GM23338 (cell line): Measurements from ENCODE around the gene CCDC9B. TPM values are rescaled to one million over a fixed set of nuclear protein-coding genes. Genes with fewer than 3 reads are reported as not detected.
A peak's percentile ranks its signal among the peaks of the same experiment; 100 is the strongest.

Source experiments
- ATAC-seq: fragments of 200-7000 bp; cut with Tn5 transposase; 3 replicates; pipeline ENCODE4 v1.9.1; 2020
- DNase-seq: peaks from one replicate; pipeline ENCODE4 v3.0.0-alpha.2; 2015; ENCODE audit warnings: low spot score
- H2AFZ ChIP-seq: fragments of 200-600 bp; sonication (generic); 2 replicates; pipeline ENCODE4 v1.8.0; 2016; ENCODE audit warnings: antibody characterized with exemption, mild to moderate bottlenecking, moderate library complexity
- H3F3A ChIP-seq: fragments of 200-600 bp; sonication (generic); replicated peaks from 2 replicates; pipeline ENCODE4 v1.8.0; 2017; ENCODE audit warnings: antibody characterized with exemption, mixed run types, low read depth
- H3K27ac ChIP-seq: fragments of 200-600 bp; sonication (generic); 2 replicates; pipeline ENCODE4 v1.6.1; 2016; ENCODE audit warnings: low read depth
- H3K27me3 ChIP-seq: fragments of 200-600 bp; sonication (generic); 2 replicates; pipeline ENCODE4 v1.8.0; 2016; ENCODE audit warnings: mild to moderate bottlenecking, mixed run types, moderate library complexity; ENCODE audit not compliant: insufficient read depth
- H3K36me3 ChIP-seq: fragments of 200-600 bp; sonication (generic); 2 replicates; pipeline ENCODE4 v1.8.0; 2016; ENCODE audit warnings: mild to moderate bottlenecking; ENCODE audit not compliant: insufficient read depth
- H3K4me1 ChIP-seq: fragments of 200-600 bp; sonication (generic); 2 replicates; pipeline ENCODE4 v1.8.0; 2016; ENCODE audit warnings: mild to moderate bottlenecking, moderate library complexity; ENCODE audit not compliant: insufficient read depth
- H3K4me2 ChIP-seq: fragments of 200-600 bp; sonication (generic); 2 replicates; pipeline ENCODE4 v1.7.1; 2017; ENCODE audit warnings: mixed run types
- H3K4me3 ChIP-seq: fragments of 200-600 bp; sonication (generic); 2 replicates; pipeline ENCODE4 v1.6.1; 2016; ENCODE audit warnings: mixed run types
- H3K79me2 ChIP-seq: fragments of 200-600 bp; sonication (generic); replicated peaks from 2 replicates; pipeline ENCODE4 v1.8.0; 2017; ENCODE audit warnings: mild to moderate bottlenecking; ENCODE audit not compliant: insufficient read depth
- H3K9me2 ChIP-seq: fragments of 200-600 bp; sonication (generic); 2 replicates; pipeline ENCODE4 v1.8.0; 2017; ENCODE audit not compliant: insufficient read depth
- H4K20me1 ChIP-seq: fragments of 200-600 bp; sonication (generic); replicated peaks from 2 replicates; pipeline ENCODE4 v1.8.0; 2017; ENCODE audit warnings: mild to moderate bottlenecking; ENCODE audit not compliant: insufficient read depth
- H3K27ac Mint-ChIP-seq: 2 replicates; pipeline ENCODE4 v1.8.0; 2020; ENCODE audit warnings: inconsistent platforms, mild to moderate bottlenecking, moderate library complexity, mixed read lengths
- H3K27me3 Mint-ChIP-seq: 3 replicates; pipeline ENCODE4 v1.8.0; 2022; ENCODE audit warnings: low read depth, mild to moderate bottlenecking, moderate library complexity, mixed read lengths, inconsistent platforms; ENCODE audit not compliant: insufficient read depth, poor library complexity
- H3K36me3 Mint-ChIP-seq: 3 replicates; pipeline ENCODE4 v1.8.0; 2021; ENCODE audit warnings: low read depth, mild to moderate bottlenecking, inconsistent platforms, moderate library complexity, mixed read lengths
- H3K4me1 Mint-ChIP-seq: 3 replicates; pipeline ENCODE4 v1.8.0; 2020; ENCODE audit warnings: mild to moderate bottlenecking, inconsistent platforms, mixed read lengths
- H3K4me3 Mint-ChIP-seq: 3 replicates; pipeline ENCODE4 v1.8.0; 2021; ENCODE audit warnings: moderate library complexity, mild to moderate bottlenecking, inconsistent platforms, mixed read lengths
- H3K9me3 Mint-ChIP-seq: 3 replicates; pipeline ENCODE4 v1.8.0; 2020; ENCODE audit warnings: moderate library complexity, mild to moderate bottlenecking, inconsistent platforms, mixed read lengths
- CREB1 ChIP-seq: fragments of 250-450 bp; sonication (Bioruptor Pico); IDR thresholded peaks from 2 replicates; pipeline ENCODE4 v1.5.0; 2020; ENCODE audit warnings: low read depth, mild to moderate bottlenecking, moderate library complexity
- CTCF ChIP-seq, 2 experiments: fragments of 200-600 bp in 1 of 2; sonication (generic) in 1 of 2; conservative IDR thresholded peaks; 2 replicates each; pipeline versions ENCODE4 v1.5.1 to v1.6.1; 2016 to 2017; ENCODE audit warnings: antibody characterized with exemption in 2 of 2, low read depth in 2 of 2, mild to moderate bottlenecking in 2 of 2, moderate library complexity in 1 of 2
- ETS1 ChIP-seq: IDR thresholded peaks from 2 replicates; pipeline ENCODE4 v1.6.1; 2016; ENCODE audit warnings: antibody characterized with exemption
- EZH2 ChIP-seq: fragments of 200-600 bp; sonication (generic); IDR thresholded peaks from one replicate; pipeline ENCODE4 v1.8.0; 2017; ENCODE audit warnings: antibody characterized with exemption, mild to moderate bottlenecking, low read depth; ENCODE audit not compliant: unreplicated experiment
- EZH2phosphoT487 ChIP-seq: fragments of 200-600 bp; sonication (generic); IDR thresholded peaks from one replicate; pipeline ENCODE4 v1.8.1; 2018; ENCODE audit warnings: antibody characterized with exemption; ENCODE audit not compliant: unreplicated experiment
- JUNB ChIP-seq: IDR thresholded peaks from one replicate; pipeline ENCODE4 v1.6.1; 2016; ENCODE audit warnings: antibody characterized with exemption; ENCODE audit not compliant: unreplicated experiment
- NANOG ChIP-seq: IDR thresholded peaks from 2 replicates; pipeline ENCODE4 v1.6.1; 2016; ENCODE audit warnings: antibody characterized with exemption, borderline replicate concordance
- POLR2AphosphoS5 ChIP-seq: IDR thresholded peaks from 2 replicates; pipeline ENCODE4 v1.6.1; 2016; ENCODE audit warnings: antibody characterized with exemption, low read depth
- REST ChIP-seq: IDR thresholded peaks from one replicate; pipeline ENCODE4 v1.6.1; 2018; ENCODE audit warnings: antibody characterized with exemption; ENCODE audit not compliant: unreplicated experiment
- STAT1 ChIP-seq: IDR thresholded peaks from one replicate; pipeline ENCODE4 v1.6.1; 2016; ENCODE audit warnings: antibody characterized with exemption; ENCODE audit not compliant: unreplicated experiment
- ZNF114 ChIP-seq: fragments of 250-450 bp; sonication (Bioruptor Pico); IDR thresholded peaks from 2 replicates; pipeline ENCODE4 v1.5.0; 2020; ENCODE audit warnings: mild to moderate bottlenecking, moderate library complexity
- ZNF331 ChIP-seq: fragments of 250-450 bp; sonication (Bioruptor Pico); IDR thresholded peaks from 2 replicates; pipeline ENCODE4 v1.5.0; 2020; ENCODE audit warnings: low read depth, mild to moderate bottlenecking, moderate library complexity
- ZNF462 ChIP-seq: fragments of 250-450 bp; sonication (Bioruptor Pico); IDR thresholded peaks from 2 replicates; pipeline ENCODE4 v1.5.0; 2020; ENCODE audit warnings: mild to moderate bottlenecking, moderate library complexity
- polyA plus RNA-seq: library from polyadenylated mRNA; unstranded; fragments of >200 nt; fragmentation: Nextera tagmentation; extraction: Ambion mirVana; gene quantifications from 2 replicates; pipeline ENCODE4 v1.2.1, GENCODE V29; 2016
- total RNA-seq: library from RNA; depleted of rRNA; stranded (reverse); fragments of >200 nt; shearing (Covaris generic); gene quantifications from 2 replicates; pipeline ENCODE4 v1.2.3, GENCODE V29; 2014

CCDC9B gene
- total and polyA plus RNA-seq, 2 experiments from 2014 or later, result 0.18 to 0.97 TPM

GRCh38 chr15:40367686-40368611 is 27.2 kb upstream of the CCDC9B start:
- Histone ChIP-seq H3K4me2 (peak overlapping the region; percentile 81), H3K27me3 (peaks cover 28% of the 10 kb centered on the region), H3K4me3 (peak overlapping the region; percentile 51), H3K79me2 (no peaks in the 10 kb centered on the region), H3F3A (0 out of 2 replicates have a peak, but pooled peaks cover 3% of the 10 kb centered on the region), H3K9me2 (no peaks in the 10 kb centered on the region), H3K4me1 (peaks cover 14% of the 10 kb centered on the region), H3K27ac (no peak overlapping the region), H2AFZ (peak overlapping the region; percentile 96), H3K36me3 (no peaks in the 10 kb centered on the region), H4K20me1 (no peaks in the 10 kb centered on the region)
- Mint-ChIP-seq H3K9me3 (peaks cover 2% of the 10 kb centered on the region; the same call in 1 of the 3 replicates), H3K27ac (no peak overlapping the region), H3K4me3 (peak overlapping the region; percentile 47), H3K4me1 (peaks cover 26% of the 10 kb centered on the region), H3K36me3 (no peaks in the 10 kb centered on the region; the same call in 2 of the 3 replicates), H3K27me3 (peaks cover 32% of the 10 kb centered on the region)
- DNase-seq (peak; percentile 96), ATAC-seq (peak; percentile 89)
- TF ChIP-seq STAT1, result no peak
- TF ChIP-seq CREB1 (CRISPR knock-in tag), result peak; percentile 92
- TF ChIP-seq EZH2, result no peak
- TF ChIP-seq NANOG, result no peak
- no peak for TF ChIP-seq ZNF114 (CRISPR knock-in tag)
- no peak for TF ChIP-seq EZH2phosphoT487
- no peak for TF ChIP-seq POLR2AphosphoS5
- no peak; the same call in 1 of the 2 replicates for TF ChIP-seq ETS1
- TF ChIP-seq JUNB, result no peak
- no peak for TF ChIP-seq ZNF331 (CRISPR knock-in tag)
- peak; percentile 19 for TF ChIP-seq REST
- no peak for TF ChIP-seq ZNF462 (CRISPR knock-in tag)
- TF ChIP-seq CTCF (conservative IDR thresholded peaks at IDR 0.05; ENCODE audit: low read depth in 2 of 2), result peak; percentile 62 to 79
